Endodermal cell (in vitro differentiated cells): Measurements from ENCODE around the gene GLB1L. TPM values are rescaled to one million over a fixed set of nuclear protein-coding genes. Genes with fewer than 3 reads are reported as not detected.

ENCODE experiments used
- DNase-seq: peaks from one replicate; pipeline ENCODE4 v3.0.0-alpha.2; 2017
- H3K27ac ChIP-seq: 2 replicates; pipeline ENCODE4 v1.5.1; 2013; ENCODE audit warnings: mild to moderate bottlenecking, low read depth, low read length, moderate library complexity
- H3K27me3 ChIP-seq: 2 replicates; pipeline ENCODE4 v1.6.1; 2013; ENCODE audit warnings: mild to moderate bottlenecking, low read length, moderate library complexity; ENCODE audit not compliant: insufficient read depth, control insufficient read depth, poor library complexity, severe bottlenecking
- H3K36me3 ChIP-seq: 2 replicates; pipeline ENCODE4 v1.7.0; 2013; ENCODE audit warnings: mild to moderate bottlenecking, low read length, moderate library complexity; ENCODE audit not compliant: control insufficient read depth, insufficient read depth
- H3K4me1 ChIP-seq: one replicate; pipeline ENCODE4 v1.7.0; 2013; ENCODE audit warnings: low read length; ENCODE audit not compliant: control insufficient read depth, insufficient read depth
- H3K4me3 ChIP-seq: 2 replicates; pipeline ENCODE4 v1.5.1; 2013; ENCODE audit warnings: mild to moderate bottlenecking, low read length, moderate library complexity
- H3K9ac ChIP-seq: 2 replicates; pipeline ENCODE4 v1.6.1; 2013; ENCODE audit warnings: mild to moderate bottlenecking, low read length, moderate library complexity; ENCODE audit not compliant: poor library complexity, severe bottlenecking; ENCODE audit errors: extremely low read depth
- H3K9me3 ChIP-seq: 2 replicates; pipeline ENCODE4 v1.6.1; 2013; ENCODE audit warnings: mild to moderate bottlenecking, low read length, moderate library complexity; ENCODE audit not compliant: control insufficient read depth
- H3K27ac Mint-ChIP-seq: 2 replicates; pipeline ENCODE4 v1.8.0; 2020; ENCODE audit warnings: mixed read lengths
- H3K27me3 Mint-ChIP-seq: 2 replicates; pipeline ENCODE4 v1.8.0; 2021; ENCODE audit warnings: mild to moderate bottlenecking, mixed read lengths; ENCODE audit not compliant: insufficient read depth
- H3K36me3 Mint-ChIP-seq: 2 replicates; pipeline ENCODE4 v1.8.0; 2020; ENCODE audit warnings: low read depth, mixed read lengths
- H3K4me1 Mint-ChIP-seq: 2 replicates; pipeline ENCODE4 v1.8.0; 2020; ENCODE audit warnings: mixed read lengths
- H3K4me3 Mint-ChIP-seq: 2 replicates; pipeline ENCODE4 v1.8.0; 2020; ENCODE audit warnings: mild to moderate bottlenecking, moderate library complexity, mixed read lengths
- H3K9me3 Mint-ChIP-seq: 2 replicates; pipeline ENCODE4 v1.8.0; 2020; ENCODE audit warnings: mild to moderate bottlenecking, mixed read lengths
- WGBS, 2 experiments: methylation state at CpG; one replicate each; pipeline versions ENCODE4 v1.1.5 to v1.1.7; 2013; ENCODE audit warnings: missing lambda C conversion rate in 2 of 2, mixed read lengths in 1 of 2; ENCODE audit not compliant: insufficient coverage in 1 of 2, insufficient read length in 1 of 2; 5-methylcytosine and 5-hydroxymethylcytosine counted together
- total RNA-seq, 2 donors: library from RNA; stranded (reverse); fragmentation: NEBNext Ultra II Directional in 1 of 2; extraction: Animal tissue kit (Norgen Biotek cat#: 25700) in 1 of 2; gene quantifications; 2 replicates in 1 of 2; 3 replicates in 1 of 2; pipeline ENCODE4 v1.2.1, GENCODE V29; 2021
- TF ChIP-seq, protein P1 (sequence below): fragments of 200-600 bp; sonication (generic); conservative IDR thresholded peaks from 2 replicates; pipeline ENCODE4 v1.5.0; 2021; ENCODE audit warnings: antibody characterized with exemption, mild to moderate bottlenecking

Gene GLB1L
- total RNA-seq, 2 donors from 2014 or later: 9.7 to 13.8 TPM

DNA sequence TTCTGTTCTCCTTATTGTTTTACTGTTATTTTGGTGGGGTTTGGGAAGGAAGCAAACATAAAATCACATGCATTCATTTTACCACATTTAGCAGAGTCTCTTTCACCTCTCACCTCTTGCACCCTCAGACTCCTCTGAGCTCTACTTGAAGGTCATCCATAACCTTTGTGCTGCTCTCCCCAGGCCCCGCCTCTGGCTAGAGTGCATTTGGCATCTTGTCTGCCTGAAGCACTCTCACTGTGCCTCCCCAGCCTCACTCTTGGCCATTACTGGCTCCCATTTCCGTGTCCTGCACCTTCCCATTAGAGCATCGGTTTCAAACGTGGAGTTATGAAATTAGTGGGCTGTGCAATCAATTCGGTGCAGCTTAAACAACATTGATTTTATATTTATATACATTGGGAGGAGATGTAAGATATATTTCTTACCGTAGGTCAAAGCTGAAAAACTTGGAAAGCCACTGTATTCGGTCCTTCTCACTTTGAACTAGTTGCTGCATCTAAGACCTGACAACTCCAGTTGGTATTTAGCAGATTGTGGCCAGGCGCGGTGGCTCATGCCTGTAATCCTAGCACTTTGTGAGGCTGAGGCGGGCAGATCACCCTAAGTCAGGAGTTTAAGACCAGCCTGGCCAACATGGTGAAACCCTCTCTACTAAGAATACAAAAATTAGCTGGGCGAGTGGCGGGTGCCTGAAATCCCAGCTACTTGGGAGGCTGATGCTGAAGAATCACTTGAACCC, 45.6 kb downstream of the GLB1L start:
- Mint-ChIP-seq H3K9me3 (peaks cover 13% of the 10 kb centered on the region), H3K4me1 (no peaks in the 10 kb centered on the region), H3K36me3 (no peaks in the 10 kb centered on the region), H3K27ac (no peak overlapping the region), H3K27me3 (peaks cover 11% of the 10 kb centered on the region), H3K4me3 (no peak overlapping the region)
- no peak for DNase-seq
- TF ChIP-seq, protein P1, sequence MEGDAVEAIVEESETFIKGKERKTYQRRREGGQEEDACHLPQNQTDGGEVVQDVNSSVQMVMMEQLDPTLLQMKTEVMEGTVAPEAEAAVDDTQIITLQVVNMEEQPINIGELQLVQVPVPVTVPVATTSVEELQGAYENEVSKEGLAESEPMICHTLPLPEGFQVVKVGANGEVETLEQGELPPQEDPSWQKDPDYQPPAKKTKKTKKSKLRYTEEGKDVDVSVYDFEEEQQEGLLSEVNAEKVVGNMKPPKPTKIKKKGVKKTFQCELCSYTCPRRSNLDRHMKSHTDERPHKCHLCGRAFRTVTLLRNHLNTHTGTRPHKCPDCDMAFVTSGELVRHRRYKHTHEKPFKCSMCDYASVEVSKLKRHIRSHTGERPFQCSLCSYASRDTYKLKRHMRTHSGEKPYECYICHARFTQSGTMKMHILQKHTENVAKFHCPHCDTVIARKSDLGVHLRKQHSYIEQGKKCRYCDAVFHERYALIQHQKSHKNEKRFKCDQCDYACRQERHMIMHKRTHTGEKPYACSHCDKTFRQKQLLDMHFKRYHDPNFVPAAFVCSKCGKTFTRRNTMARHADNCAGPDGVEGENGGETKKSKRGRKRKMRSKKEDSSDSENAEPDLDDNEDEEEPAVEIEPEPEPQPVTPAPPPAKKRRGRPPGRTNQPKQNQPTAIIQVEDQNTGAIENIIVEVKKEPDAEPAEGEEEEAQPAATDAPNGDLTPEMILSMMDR: no peak
- Histone ChIP-seq H3K4me3 (no peak overlapping the region), H3K36me3 (no peaks in the 10 kb centered on the region), H3K9me3 (no peaks in the 10 kb centered on the region), H3K27ac (no peak overlapping the region), H3K4me1 (no peaks in the 10 kb centered on the region), H3K9ac (no peak overlapping the region), H3K27me3 (peaks cover 5% of the 10 kb centered on the region)
- WGBS, 2 experiments: 84 to 92% methylated on average over 6 to 11 of the region's 12 CpGs

- H3K9me3 Mint-ChIP-seq: peaks cover 9% of the 10 kb centered on the region
Observed at GRCh38 chr2:219198974-219199373, 46.3 kb downstream of the GLB1L start.

GRCh38 chr2:219197388-219197787, 47.9 kb downstream of the GLB1L start:
- Histone ChIP-seq H3K27ac (no peak overlapping the region), H3K4me3 (no peak overlapping the region), H3K9ac (no peak overlapping the region), H3K9me3 (no peaks in the 10 kb centered on the region), H3K36me3 (no peaks in the 10 kb centered on the region), H3K27me3 (peaks cover 5% of the 10 kb centered on the region), H3K4me1 (no peaks in the 10 kb centered on the region)
- WGBS, 2 experiments: 100% methylated on average over 1 of the region's 1 CpG; no CpG with 5 or more reads in 1 of the 2 experiments
- Mint-ChIP-seq H3K27me3 (peaks cover 3% of the 10 kb centered on the region), H3K9me3 (peaks cover 9% of the 10 kb centered on the region), H3K4me1 (no peaks in the 10 kb centered on the region), H3K4me3 (no peak overlapping the region), H3K27ac (no peak overlapping the region), H3K36me3 (no peaks in the 10 kb centered on the region)
- TF ChIP-seq, protein P1: no peak
- DNase-seq: no peak

More at GRCh38 chr2:219198974-219199373, 46.3 kb downstream of the GLB1L start:
- DNase-seq: no peak
- Histone ChIP-seq H3K27ac (no peak overlapping the region), H3K9me3 (no peaks in the 10 kb centered on the region), H3K27me3 (peaks cover 5% of the 10 kb centered on the region), H3K36me3 (no peaks in the 10 kb centered on the region), H3K9ac (no peak overlapping the region), H3K4me1 (no peaks in the 10 kb centered on the region), H3K4me3 (no peak overlapping the region)
- TF ChIP-seq, protein P1: no peak
- H3K27me3 Mint-ChIP-seq: peaks cover 8% of the 10 kb centered on the region
- H3K4me3 Mint-ChIP-seq: no peak overlapping the region
- WGBS, 2 experiments: 82 to 89% methylated on average over 4 to 5 of the region's 5 CpGs
- H3K36me3 Mint-ChIP-seq: no peaks in the 10 kb centered on the region
- no peaks in the 10 kb centered on the region for H3K4me1 Mint-ChIP-seq
- H3K27ac Mint-ChIP-seq: no peak overlapping the region
